ENCODE measurements around the gene SGO1.

The SGO1 gene

DNA sequence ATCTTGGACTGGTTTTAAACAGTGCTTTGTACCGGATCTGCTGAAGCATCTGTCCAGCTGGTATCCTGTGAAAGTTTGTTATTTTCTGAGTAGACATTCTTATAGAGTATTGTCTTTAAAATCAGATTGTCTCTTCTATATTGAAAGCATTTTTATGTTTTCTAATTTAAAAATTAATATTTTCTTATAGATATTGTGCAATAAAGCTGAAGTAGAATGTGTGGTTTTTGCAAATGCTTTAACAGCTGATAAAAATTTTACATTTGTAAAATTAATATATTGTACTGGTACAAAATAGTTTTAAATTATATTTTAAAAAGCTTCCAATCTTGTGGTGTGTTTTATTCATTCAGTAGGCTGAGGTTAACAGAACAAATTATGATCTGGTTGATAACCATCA is 31.9 kb downstream of the SGO1 start:
- no peak for DNase-seq

DNA sequence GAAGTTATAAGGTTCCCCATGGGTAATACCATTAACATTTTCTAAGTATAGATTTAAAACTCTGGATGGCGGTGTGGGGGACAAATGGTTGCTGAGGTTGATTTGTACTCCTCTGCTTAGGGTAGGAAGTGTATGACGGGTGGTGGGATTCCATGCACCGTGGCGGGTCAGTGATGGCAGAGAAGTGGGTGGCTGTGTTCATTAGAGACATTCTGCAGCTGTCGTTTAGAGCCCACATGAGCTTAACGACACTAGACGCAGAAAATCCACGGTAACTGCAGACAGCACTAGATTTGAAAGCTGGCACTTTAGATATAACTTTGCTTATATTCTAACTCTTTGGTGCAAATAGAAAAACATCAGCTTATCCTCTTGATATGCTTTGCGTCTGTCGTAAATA is 37.5 kb downstream of the SGO1 start:
- no peak for DNase-seq

DNA sequence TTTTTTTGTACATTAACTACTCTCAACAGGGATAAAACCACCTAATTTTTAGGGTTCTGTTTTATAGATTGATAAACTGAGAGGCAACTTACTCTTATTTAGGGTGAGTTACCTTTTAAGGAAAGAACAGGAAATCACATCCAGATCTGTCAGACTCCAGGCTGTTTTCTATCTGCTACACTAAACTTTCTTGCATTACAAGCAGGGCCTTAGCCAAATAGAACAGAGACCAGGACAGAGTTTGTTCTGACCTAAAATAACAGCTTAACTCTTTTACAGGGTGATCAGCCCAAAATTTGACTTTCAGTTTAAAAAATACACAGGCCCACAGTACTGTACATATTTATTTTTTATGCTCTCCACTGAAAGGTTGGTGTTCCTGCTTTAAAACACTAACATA is 38.6 kb downstream of the SGO1 start:
- no peak for DNase-seq

DNA sequence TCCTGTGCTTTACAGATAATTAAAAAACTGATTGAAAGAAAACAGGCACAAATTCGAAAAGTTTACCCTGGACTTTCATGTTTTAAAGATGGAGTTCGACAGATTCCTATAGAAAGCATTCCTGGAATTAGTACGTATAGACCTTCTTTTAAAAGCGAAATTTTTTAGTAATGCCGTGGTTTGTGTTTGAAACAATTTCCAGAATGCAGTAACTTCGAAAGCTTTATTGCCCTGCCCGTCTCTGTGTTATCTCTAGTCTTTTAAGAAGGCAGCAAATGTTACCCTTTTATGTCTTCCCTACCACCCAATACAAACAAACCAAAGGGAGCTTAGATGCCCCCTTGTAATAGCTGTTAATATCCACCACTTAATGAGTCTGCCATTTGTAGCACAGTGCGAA is 39.7 kb downstream of the SGO1 start:
- DNase-seq = no peak

DNA sequence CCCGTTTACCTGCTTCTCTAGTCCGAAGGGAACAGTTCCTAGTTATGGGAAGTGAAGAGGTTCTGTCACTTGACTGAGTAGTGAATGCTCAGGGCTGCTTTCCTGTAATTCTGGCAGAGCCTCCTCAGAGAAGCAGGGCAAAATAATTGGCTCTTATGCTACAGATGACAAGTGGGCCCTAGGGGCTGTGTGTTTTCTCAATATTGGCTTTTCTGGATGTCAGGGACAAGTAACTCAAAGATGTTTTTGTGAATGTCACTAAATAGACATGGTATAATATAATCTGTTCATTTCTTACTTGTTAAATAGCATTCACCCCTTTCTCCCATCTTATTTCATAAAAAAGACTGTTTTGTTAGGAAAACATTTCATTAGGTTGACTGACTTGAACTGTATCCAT is 40.1 kb downstream of the SGO1 start:
- no peak for DNase-seq

DNA sequence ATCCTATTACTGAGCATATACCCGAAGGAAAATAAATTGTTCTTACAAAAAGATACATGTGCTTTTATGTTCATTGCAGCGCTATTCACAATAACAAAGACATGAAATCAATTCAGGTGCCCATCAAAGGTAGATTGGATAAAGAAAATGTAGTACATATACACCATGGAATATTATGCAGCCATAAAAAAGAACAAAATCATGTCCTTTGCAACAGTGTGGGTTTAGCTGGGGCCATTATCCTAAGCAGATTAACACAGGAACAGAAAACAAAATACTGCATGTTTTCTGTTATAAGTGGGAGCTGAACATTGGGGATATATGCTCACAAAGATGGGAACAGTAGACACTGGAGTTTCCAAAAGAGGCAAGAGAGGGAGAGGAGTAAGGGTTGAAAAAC is 42.5 kb downstream of the SGO1 start:
- no peak for DNase-seq

DNA sequence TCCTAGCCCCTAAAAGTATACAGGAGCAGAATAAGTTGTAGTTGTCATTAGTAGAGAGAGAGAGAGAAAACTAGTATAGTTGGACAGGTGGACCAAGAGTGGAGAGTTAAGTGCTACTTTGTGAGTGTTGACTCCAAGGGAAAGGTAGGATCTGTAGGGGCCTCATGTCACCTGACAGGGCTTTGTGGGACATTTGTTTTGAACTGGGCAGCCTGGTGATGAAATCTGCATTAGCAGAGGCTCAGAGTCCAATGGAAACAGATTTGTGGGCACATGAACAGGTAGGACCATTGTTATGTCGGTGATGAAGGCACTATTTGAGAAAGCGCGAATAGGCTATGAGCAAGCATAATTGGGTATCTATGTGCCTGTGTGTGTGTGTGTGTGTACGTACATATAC is 43.5 kb downstream of the SGO1 start:
- DNase-seq = no peak

DNA sequence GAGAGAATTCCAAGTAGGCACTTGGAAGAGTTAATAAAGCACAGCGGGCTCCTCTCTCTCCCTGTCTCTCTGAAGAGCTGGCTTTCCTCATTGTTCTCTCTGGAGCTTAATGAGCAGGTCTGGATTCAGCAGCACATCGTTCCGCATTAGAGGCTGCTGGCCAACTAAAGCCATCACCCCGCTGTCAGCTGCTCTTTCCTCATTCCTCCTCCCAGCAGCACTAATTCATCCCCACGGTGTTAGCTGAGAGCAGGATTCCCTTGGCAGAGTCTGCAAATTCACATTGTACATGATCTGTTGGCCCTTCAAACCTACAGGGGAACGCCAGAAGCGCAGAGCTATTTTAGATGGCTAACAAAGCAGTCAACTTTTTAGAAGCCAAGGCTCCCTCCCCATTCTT is 44.2 kb downstream of the SGO1 start:
- DNase-seq = no peak

DNA sequence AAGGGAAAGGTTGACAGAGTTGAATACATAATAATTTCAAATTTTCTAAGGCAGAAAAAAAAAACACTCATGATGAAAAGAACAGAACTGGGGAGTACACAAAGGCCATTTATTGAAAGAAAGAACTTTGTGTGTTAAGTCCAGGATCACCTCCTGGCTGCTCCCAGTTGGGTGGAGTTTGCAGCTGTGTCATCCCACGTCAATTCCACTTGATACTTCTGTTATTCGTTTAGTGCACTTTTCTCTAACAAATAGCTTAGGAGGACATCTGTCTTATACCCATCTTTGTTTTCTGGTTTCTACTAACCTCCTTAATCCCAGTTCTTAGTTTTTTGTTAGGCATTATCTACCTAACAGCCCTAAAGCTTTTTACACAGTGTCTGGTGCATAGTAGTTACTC is 44.7 kb downstream of the SGO1 start:
- no peak for DNase-seq

DNA sequence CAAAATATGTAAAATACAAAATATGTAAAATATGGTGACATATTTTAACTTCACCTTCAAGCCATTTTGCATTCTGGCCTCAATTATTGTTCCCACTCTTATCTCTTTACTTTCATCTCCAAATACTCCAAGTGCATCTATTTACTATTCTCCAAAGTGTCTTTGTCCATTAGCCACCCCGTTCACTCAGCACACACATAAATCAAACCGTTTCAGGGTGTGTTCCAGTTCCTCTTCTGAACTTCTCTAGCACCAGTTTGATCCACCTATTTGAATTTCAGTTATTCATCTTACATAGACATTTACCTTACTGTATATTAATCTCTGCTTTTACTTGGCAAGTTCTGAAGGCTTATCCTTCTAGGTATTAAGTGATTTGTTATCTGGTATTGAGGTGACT is 45.1 kb downstream of the SGO1 start:
- DNase-seq = no peak

DNA sequence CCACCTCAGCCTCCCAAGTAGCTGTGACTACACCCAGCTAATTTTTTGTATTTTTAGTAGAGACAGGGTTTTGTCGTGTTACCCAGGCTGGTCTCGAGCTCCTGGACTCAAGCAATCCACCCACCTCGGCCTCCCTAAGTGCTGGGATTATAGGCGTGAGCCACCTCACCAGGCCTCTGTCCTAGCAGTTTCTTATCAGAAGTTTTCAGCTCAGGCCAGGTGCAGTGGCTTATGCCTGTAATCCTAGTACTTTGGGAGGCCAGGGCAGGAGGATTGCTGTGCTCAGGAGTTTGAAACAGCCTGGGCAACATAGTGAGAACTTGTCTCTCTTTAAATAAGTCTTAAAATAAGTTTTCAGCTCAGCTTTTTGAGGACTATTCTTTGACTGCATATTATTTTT is 48.4 kb downstream of the SGO1 start:
- DNase-seq = no peak

DNA sequence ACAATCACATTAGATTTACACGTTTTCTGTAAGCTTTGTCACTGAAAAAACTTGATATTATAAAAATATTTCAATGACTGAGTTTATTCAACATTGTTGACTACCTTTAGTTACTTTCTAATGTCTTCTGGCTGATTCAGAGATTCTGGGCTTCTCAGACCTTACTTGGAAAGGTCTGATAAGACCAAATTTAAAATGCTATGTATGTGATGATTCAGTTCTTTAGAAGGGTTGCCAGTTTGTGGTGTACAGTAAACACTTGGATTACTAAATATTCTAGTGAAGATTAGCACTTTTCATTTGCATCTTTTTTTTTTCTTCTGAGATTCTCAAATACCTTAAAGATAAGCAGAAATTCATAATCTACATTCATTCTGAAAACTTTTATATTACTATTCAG is 49.8 kb downstream of the SGO1 start:
- peak; percentile 42 for DNase-seq

DNA sequence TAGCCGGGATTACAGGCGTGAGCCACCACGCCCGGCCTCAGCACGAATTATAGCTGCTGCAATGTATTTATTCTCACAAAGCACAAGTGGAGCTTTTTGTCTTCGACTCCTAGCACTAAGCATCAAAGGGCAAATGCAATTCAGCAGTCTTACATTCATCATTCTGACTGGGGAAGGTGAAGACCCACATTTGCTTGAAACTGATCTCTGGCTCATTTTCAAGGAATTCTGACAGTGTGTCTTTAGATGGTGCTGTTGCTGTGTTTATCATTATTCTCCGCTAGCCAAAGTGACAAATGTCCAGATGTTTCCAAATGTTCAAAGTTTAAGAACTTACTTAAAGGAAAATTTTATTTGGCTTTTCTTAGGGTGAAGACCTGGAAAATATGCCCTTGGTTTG is 55.9 kb downstream of the SGO1 start:
- no peak for DNase-seq

DNA sequence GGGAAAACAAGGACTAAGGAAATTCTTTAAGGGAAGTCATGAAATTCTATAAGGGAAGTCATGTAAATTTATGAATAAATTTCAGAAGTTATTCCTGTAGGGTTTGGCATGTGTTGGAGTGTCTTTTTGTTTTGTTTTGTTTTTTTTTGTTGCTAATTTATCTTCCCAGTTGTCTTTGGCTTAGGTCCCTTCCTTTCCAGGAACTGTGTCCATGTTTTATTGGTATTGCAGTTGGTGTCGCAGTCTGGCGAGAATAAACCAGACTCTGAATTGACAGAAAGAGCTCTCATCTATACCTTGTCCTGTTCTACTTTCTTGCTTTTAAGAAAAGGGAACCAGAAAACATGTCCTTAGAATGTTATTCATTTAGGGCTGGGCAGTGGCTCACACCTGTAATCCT is 57.6 kb downstream of the SGO1 start:
- no peak for DNase-seq

DNA sequence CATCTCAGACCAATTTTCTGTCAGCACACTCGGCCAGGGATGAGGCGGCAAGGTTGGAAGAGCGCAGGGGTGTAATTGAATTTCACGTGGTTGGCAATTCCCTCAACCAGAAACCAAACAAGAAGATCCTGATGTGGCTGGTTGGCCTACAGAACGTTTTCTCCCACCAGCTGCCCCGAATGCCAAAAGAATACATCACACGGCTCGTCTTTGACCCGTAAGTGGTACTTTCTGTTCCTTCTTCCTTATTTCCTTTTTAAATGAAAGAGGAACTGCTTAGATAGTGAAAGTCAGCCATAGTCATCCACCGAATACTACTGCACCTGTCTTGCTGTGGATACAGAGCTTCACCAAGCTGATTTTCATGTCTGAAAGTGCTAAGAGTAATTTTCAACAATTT is 60.1 kb downstream of the SGO1 start:
- no peak for DNase-seq

DNA sequence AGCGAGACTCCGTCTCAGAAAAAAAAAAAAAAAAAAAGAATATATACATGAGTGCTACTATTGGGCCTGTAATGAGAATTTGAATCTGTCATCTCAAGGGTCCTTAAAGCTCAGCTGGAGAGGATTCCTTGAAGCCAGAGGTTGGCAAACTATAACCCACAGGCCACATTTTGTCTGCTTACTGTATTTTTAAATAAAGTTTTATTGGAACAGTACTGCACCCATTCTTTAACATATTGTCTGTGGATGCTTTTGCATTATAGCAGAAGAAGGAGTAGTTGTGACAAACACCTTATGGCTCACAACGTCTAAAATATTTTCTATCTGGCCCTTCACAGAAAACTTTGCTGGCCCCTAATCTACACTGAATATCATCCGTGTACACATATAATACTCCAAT is 60.7 kb downstream of the SGO1 start:
- DNase-seq = no peak

DNA sequence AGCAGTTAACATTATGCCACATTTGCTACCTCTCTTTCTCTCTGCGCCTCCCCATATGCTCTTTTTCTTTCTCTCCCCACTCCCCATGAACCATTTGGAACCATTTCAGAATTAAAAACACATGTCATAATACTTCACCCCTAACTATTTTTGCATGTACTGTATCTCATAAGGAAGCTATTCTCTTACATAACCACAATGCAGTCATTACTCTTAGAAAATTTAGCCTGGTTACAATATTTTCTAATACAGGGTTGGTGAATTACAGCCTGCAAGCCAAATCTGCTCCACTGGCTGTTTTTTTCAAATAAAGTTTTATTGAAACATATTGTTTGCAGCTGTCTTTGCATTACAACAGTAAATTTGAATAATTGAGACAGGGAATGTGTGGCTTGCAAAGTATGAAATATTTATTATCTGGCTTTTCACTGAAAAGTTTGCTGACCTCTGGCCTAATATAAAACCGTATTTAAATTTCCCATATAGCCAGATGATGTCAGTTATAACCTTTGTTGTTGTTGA is 62.8 kb downstream of the SGO1 start:
- no peak for DNase-seq

DNA sequence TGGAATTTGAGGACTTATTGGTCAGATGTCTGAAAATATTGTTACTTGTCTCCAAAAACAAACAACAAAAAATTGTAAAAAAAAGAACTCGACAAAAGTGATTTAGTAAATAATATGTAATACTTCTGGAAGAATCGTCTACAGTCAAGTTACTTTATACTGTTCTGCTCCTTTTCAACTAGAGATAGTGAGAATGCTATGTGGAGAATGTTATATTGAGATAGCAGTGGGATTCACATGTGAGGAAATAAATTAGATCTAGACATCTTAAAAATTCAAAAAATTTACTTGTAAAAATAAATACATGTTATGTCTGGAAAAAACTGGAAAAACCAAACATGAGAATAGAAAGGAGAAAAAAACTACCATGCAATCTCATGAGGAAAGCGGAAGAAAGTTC is 64.9 kb downstream of the SGO1 start:
- no peak for DNase-seq

All from NCI-H226 (cell line).